Endothelial cell of umbilical vein (primary cell): ENCODE measurements around the gene TM9SF1.

Experiments
- CTCF ChIP-seq, 2 donors: IDR thresholded peaks; 1 replicate in 1 of 2; 2 replicates in 1 of 2; pipeline ENCODE4 v1.5.1; 2011; ENCODE audit warnings: low read length in 2 of 2, mild to moderate bottlenecking in 2 of 2, moderate library complexity in 2 of 2, control low read depth in 1 of 2, inconsistent platforms in 1 of 2, low read depth in 1 of 2; ENCODE audit not compliant: insufficient read depth in 1 of 2; ENCODE audit errors: extremely low read depth in 1 of 2
- JUN ChIP-seq: IDR thresholded peaks from 2 replicates; pipeline ENCODE4 v1.6.1; 2011; ENCODE audit warnings: borderline replicate concordance, low read depth; ENCODE audit not compliant: insufficient read length, insufficient read depth
- POLR2A ChIP-seq: IDR thresholded peaks from 2 replicates; pipeline ENCODE4 v1.6.1; 2012; ENCODE audit warnings: low read depth, mild to moderate bottlenecking, control low read depth, low read length

DNA sequence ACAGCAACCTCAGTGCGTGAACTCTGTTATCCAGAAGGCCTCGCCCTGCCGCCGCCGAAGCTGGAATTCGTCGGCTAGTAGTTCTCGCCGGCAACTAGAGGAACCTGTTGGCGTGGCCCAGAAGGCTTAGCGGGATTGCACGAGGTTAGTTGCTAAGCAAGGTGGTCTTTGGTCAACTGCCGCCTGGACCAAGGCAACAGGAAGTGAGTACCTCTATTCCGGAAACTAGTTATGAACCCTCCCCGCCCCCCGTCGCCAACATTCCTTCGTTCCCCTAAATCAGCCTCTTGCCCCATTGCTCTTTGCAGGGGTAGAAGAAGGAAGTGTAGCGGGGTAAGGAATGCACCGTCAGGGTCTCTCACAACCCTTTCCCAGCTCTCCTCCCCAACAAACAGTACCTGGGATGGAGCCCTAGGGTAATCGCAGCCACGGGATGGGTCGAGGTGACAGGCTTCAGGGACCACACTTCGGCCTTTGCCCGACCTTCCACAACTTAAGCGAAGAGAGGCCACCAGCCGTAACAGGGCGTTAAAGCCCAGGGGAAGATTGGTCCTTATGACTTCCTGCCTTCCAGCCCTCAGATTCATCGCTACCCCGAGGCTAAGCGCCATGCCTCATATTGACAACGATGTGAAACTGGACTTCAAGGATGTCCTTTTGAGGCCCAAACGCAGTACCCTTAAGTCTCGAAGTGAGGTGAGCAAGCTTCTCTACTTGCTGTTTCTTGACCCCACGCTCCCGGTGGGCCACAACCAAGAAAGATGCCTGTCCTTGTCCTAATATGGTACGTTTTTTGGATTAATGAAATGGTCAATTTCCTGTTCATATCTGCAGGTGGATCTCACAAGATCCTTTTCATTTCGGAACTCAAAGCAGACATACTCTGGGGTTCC lies 37.6 kb upstream of the TM9SF1 start, which contains the start of gene GMPR2:
- TF ChIP-seq CTCF (IDR thresholded peaks at IDR 0.05; ENCODE audit: extremely low read depth in 1 of 2, insufficient read depth in 1 of 2, low read depth in 1 of 2, low read length in 2 of 2) (no peak), JUN (no peak), POLR2A (peak; percentile 34)
